Stimulated activated CD8-positive, alpha-beta memory T cell treated with anti-CD3 and anti-CD28 coated beads, Interleukin-12 subunit alpha, Interleukin-12 subunit beta, amount 100 ng/mL, for 1 hour (primary cell): Measurements from ENCODE around the gene HES4.
"Not testable (repeated sequence)": the region's sequence is repeated elsewhere in the genome, so short reads cannot be mapped to it uniquely, and the experiment has no call there.

Source experiments
- DNase-seq: peaks from one replicate; pipeline ENCODE4 v3.0.0-alpha.2; 2020; ENCODE audit warnings: low read depth

HES4 gene

DNA sequence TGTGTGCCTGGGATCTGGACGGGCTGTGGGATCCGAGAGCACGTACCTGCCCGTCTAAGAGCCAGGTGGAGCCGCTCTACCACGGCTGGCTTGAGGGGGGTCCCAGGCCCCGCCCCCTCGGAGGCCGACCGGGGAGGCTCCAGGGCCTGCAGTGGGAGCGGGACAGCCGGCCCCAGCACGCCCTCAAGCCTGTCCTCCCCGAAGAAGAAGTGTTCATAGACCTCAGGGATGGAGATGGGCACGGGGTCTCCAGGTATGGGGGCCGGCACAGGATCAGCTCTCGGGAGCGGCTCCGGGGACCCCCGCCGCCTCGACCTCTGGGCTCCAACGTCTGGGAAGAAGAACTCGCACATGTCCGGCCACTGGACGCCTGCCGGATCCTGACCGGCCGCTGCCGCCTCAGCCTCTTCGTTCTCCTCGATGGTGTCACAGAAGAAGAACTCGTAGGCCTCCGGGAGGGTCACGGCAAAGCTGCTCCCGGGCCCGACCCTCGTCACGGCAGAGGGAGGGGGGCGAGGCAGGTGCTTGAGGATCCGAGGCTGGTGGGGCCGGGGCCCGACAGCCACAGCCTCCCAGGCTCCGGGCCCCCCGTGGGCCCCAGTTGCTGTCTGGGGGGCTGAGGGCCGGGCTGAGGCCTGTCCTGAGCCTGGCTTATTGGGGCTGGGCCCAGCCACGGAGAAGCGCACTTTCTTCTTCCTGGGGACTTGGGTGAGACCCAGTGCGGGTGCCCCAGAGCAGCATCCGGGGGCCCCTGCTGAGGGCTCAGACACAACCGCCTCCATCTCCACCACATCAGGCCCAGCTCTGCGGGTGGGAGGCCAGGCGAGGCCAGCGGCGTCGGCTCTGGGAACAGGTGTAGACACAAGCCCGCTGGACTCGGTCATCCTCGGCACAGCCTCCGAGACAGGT lies 20.8 kb downstream of the HES4 start:
- no peak for DNase-seq

DNA sequence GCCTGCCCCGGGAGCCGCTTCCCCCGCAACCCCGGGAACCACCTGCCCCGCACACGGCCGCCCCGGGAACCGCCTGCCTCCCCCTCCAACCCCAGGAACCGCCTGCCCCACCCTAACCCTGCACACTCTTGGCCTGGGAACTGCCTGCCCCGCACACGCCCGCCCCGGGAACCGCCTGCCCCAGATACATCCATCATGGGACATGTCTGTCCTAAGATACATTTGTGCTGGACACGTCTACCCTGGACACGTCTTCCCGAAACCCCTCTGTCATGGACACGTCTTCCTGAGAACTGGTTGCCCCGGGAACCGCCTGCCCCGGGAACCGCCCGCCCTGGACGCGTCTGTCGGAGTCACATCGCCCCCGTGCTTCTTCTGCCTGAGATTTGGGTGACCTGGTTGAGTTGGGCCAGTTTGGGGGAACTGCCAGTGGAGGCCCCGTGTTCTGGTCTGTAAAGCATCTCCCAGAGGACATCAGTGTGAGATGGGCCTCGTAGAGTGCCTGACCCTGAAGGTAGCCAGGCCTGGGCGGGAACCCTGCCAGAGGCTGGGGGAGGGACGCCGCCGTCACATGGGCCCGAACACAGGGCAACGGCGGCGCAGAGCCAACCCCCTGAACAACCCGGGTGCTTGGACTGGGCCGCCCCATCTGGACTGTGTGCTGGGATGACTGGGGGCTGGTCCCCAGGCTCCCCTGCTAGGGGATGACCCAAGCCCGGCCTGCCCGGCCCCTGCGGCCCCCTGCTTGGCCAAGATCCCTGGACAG lies 21.6 kb downstream of the HES4 start:
- DNase-seq, result no peak

DNA sequence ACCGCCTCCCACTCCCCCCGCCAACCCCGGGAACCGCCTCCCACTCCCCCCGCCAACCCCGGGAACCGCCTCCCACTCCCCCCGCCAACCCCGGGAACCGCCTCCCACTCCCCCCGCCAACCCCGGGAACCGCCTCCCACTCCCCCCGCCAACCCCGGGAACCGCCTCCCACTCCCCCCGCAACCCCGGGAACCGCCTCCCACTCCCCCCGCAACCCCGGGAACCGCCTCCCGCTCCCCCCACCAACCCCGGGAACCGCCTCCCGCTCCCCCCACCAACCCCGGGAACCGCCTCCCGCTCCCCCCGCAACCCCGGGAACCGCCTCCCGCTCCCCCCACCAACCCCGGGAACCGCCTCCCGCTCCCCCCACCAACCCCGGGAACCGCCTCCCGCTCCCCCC lies 23.1 kb downstream of the HES4 start:
- not testable (repeated sequence) for DNase-seq

DNA sequence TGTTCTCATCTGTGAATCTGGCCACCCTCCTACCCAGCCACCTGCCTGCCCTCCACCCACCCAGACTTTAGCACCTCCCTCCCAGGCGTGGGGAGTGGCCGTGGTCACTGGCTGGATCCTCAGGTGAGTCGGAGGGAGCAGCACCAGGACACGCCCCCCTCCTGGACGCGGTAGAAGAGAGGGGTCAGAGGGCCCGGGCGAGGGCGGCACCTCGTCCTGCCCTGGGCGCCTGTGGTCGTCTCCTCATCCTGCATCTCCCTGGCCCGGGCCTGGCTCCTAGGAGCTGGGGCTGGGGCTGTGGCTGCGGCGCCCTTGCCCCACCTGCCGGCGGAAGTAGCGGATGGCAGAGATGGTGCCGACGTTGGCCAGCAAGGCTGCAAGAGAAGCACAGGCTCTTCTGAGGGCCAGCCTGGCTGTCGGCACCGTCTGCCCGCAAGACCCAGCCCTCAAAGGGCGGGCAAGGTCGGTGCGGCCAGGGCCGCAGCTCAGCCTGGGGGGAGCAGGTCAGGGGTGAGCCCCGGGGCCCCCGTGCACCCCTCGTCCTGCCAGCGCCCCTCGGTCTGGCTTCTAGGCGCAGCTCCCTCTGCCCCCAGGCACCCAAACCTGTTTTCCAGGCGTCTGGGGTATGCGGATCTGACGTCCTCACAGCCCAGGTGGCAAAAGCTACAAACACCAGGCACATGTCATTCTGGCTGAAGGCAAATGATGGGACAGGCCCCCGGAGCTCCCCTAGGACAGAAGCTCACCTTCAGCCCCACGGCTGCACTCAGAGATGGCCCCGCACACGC lies 23.8 kb downstream of the HES4 start:
- peak; percentile 48 for DNase-seq

DNA sequence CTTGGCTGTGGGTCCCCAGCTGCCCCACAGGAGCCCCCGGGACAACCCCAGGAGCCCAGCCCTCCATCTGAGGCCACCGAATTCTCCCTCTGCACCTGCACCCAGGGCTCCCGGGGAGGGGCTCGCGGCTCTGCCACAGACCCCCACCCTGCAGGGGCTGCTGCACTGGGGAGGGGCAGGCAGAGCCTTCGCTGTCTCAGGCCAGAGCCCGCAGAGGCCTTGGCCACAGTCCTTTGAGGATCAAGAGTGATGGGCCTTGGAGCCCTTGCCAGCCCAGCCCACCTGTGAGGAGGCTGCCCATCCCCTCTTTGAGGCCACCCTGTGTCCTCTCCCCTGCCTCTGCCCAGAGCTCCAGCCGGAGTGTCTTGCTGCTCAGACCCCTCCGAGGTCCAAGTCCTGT lies 24.5 kb downstream of the HES4 start:
- DNase-seq, result no peak

DNA sequence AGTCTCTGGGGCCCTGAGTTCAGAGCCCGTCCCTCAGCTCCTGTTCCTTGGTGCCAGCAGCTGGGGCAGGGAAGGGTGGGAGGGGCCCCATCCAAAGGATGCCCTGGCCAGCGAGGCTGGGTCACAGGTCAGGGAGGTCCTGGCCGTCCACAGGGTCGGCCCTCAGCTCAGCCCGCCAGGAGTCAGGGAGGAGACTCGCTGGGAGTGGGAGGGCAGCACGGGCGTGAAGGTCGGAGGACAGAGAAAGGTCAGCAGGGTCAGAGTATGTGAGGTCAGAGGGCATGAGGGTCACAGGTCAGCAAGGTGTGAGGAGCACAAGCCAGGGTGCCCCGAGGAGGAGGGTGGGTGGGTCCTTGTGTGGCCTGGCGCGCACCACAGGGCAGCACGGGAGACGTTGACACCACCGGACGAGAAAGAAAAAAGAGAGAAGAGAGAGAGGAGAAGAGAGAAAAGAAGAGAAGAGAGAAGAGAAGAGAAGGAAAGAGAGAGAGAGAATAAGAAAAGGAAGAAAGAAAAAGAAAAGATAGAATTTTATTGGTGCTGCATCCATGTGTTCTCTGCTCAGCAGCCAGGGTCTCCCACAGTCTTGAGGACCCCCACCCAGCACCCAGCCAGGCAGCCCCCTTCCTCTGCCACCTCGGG lies 25.1 kb downstream of the HES4 start:
- DNase-seq, result no peak

DNA sequence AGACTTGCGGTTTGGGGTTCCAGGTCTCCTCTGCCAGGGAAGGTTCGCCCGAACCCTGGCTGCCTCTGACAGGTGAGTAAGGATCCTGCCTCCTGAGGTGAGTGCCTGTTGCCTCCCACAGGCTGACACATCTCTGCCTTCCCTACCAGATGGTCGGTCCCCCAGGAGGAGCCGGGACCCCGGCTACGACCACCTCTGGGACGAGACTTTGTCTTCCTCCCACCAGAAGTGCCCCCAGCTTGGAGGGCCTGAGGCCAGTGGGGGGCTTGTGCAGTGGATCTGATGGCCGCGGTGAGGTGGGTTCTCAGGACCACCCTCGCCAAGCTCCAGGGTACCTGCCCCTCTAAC lies 25.6 kb downstream of the HES4 start:
- DNase-seq, result no peak

DNA sequence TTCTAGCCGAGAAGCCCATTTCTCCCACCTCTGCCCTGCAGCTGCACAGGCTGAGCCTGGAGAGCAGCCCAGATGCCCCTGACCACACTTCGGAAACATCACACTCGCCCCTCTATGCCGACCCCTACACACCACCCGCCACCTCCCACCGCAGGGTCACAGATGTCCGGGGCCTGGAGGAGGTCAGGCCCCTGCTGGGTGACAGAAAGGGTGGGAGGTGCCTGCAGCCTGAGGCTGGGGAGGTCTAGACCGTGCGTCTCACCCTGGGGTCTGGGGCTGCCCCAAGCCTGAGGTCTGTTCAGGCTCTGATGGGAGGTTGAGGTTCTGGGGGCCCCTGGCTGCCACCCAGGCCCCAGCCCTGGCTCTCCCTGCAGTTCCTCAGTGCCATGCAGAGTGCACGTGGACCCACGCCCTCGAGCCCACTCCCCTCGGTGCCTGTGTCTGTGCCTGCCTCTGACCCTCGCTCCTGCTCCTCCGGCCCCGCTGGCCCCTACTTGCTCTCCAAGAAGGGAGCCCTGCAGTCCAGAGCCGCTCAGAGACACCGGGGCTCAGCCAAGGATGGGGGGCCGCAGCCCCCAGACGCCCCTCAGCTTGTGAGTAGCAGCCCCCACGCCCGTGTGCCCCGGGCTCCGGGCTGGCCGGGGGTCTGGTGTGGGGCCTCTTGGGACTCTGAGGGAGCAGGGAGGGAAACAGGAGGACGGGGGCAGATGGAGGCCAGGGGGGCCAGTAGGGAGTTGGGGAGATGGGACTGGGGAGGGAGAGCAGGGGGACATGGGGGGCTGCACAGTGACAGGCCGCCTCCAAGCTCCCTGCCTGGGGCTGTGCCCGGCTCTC lies 26.2 kb downstream of the HES4 start:
- no peak for DNase-seq

DNA sequence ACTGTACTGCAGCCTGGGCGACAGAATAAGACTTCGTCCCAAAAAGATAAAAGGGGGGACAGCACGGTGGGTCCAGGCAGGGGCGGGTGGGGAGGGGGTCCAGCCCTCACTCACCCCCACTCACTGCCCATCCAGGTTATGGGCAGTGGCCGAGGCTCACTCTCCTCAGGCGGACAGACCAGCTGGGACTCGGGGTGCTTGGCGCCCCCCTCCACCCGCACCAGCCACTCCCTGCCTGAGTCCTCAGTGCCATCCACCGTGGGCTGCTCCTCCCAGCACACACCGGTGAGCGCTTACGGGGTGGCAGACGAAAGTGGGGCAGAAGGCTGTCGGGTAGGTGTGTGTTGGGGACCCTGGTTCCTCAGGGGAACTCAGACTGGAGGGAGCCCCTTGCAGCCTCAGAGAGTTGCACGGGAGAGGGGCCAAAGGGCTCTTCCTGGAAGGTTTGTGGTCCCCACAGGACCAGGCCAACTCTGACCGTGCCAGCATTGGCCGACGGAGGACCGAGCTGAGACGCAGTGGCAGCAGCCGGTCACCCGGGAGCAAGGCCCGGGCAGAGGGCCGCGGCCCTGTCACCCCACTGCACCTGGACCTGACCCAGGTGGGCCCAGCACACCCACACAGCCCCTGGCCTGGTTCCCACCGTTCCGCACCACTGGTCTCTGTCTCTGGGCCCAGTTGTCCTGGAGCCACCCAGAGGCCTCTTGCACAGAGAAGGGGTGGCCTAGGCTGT lies 27.0 kb downstream of the HES4 start:
- DNase-seq, result no peak

DNA sequence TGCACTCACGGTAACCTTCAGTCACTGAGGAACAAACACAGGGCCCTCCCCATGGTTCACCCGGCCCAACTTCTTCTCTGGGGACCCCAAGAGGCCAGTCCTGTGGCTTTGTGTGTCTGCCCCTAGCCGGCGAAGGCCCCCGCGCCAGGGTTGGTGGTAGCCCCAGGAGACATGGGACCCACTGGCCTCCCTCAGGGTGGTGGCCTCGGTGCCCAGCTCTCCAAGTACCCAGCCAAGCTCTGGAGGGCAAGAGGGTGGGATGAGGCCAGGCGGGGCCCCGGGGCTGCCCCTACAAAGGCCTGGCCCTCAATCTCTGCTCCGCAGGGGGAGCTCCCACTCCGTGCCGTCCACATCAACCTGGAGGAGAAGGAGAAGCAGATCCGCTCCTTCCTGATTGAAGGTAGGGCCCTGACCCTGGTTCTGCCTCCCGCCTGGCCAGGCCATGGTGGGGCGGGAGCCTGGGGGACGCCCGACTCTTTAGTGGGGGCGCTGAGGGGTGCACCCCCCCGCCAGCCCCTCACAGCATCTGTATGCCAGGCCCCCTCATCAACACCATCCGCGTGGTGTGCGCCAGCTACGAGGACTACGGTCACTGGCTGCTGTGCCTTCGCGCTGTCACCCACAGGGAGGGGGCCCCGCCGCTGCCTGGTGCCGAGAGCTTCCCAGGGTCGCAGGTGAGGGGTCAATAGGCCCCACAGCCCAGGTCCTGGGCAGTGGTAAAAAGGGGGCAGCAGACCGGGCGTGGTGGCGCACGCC lies 28.0 kb downstream of the HES4 start:
- no peak for DNase-seq

DNA sequence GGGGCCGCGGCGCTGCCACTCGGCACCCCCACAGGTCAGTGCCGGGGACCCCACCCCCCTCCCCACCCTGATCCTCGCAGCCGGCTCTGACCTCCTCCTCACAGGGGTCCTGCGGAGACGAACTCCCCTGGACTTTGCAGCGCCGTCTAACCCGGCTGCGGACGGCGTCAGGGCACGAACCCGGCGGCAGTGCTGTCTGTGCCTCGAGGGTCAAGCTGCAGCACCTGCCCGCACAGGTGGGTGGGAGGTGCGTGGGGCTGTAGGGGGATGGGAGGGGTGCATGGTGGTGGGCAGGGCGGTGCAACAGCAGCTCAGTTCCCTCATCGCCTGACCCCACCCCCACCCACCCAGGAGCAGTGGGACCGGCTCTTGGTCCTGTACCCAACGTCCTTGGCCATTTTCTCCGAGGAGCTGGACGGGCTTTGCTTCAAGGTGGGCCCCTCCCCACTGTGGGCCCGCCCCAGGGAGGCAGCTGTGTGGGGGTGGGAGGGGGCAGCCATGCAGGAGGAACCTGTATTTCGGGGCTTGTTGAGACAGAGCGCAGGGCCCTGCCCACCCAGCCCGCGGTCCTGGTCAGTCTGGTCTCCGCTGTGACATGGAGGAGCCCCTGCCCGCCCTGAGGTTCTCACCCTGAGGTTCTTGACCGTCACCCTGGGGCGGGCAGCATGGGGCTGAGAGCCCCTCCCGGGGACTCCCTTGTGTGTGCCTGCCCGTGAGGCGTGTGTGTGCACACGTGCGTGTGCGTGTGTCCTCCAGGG lies 28.7 kb downstream of the HES4 start:
- no peak for DNase-seq

DNA sequence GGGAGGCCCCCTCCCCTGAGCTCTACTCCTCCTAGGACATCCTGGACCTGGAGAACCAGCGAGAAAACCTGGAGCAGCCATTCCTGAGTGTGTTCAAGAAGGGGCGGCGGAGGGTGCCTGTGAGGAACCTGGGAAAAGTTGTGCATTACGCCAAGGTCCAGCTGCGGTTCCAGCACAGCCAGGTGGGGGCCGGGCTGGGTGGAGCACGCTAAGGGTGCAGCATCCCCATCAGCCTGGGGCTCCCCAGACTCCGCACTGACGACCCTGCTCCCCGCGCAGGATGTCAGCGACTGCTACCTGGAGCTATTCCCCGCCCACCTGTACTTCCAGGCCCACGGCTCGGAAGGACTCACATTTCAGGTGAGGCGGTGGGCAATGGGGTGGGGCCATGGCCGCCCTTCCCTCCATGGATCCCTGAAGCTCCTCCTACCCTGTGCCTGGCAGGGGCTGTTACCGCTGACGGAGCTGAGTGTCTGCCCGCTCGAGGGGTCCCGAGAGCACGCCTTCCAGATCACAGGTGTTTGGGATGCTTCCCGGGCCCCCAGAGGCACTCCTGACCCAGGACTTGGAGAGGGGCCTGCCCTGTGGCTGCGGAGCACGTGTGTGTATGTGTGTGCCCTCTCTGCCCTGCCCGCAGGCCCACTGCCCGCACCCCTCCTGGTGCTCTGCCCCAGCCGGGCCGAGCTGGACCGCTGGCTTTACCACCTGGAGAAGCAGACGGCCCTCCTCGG lies 29.5 kb downstream of the HES4 start:
- DNase-seq, result no peak

DNA sequence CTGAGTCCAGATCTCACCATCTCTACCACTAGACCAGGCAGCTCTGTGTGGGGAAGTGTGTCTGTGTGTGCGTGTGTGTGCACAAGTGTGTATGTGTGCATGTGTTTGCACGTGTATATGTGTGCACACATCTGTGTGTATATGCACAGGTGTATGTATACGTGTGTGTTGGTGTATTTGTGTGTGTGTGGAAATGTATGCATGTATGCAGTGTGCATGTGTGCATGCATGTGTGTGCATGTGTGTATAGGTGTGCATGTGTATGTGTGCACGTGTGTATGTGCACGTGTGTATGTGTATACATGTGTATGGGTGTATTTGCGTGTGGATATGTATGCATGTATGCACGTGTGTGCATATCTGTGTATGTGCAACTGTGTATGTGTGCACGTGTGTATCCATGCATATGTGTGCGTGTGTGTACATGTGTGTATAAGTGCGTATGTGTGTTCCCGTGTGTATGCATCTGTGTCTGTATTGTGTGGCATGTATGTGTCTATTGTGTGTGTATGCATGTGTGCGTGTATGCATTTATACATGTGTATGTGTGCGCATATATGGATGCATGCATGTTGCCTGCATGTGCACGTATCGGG lies 30.5 kb downstream of the HES4 start:
- no peak for DNase-seq

DNA sequence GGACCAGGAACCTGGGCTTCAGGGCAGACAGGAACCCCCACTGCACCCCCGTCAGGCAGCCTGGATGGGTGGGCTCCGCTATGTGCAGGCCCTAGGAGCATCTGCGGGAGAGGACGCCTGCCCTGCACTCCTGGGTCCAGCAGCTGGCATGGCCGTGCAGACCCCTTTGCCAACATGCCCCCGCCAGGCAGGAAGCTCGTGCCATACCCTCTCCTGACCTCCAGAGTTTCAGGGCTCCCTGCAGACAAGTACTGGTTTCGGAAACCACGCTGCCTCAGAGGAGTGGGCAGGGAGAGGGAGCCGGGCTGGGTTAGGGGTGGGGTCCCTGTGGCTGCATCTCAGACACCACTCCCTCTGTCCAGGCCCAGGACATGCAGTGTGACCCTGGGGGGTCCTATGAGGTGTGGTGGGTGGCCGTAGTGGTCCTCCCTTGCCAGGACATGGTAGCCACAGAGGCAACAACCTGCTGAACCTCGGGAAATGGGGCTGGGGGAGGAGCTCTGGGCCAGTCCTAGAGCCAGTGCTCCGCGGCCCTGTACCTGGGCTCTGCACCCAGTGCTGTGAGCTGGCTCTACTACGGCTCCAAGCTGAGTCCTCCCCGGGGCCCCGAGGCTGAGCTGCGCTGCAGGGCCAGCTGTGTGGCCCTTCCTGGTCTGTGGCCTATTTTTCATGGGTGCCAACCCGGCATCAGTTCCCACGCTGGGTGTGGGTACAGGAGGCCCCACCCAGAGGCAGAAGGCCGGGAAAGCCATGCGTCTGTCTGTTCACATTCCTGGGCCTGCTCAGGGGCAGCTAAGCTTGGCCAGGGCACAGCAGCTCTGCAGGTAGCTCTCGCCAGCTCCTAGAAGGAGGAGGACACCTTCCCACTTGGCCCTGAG lies 32.2 kb downstream of the HES4 start:
- DNase-seq, result no peak

DNA sequence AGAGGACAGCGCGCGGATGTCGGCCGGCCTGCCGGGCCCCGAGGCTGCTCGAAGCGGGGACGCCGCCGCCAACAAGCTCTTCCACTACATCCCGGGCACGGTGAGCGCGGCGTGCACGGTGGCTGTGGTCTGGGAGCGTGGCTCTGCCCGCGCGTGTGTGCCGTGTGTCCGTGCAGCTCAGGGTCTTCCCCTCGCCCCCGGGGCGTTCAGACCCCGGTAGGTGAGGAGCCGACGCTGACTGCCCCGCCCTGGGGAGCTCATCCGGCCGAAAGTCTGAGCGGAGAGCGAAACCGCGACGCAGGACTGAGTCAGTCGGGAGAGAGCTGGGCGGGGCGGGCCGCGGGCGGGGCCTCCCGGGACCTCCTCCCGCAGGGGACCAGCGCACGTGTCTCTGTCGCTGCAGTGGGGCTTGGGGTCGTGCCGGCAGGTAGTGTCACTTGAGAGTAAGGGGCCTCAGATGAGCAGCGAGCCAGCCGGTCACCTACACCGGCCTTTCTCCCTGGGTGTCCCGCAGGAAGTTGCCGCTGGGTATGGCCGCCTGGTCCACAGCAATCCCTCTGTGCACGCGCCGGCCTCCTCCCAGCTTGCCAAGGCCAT lies 33.1 kb downstream of the HES4 start:
- DNase-seq, result peak; percentile 73

DNA sequence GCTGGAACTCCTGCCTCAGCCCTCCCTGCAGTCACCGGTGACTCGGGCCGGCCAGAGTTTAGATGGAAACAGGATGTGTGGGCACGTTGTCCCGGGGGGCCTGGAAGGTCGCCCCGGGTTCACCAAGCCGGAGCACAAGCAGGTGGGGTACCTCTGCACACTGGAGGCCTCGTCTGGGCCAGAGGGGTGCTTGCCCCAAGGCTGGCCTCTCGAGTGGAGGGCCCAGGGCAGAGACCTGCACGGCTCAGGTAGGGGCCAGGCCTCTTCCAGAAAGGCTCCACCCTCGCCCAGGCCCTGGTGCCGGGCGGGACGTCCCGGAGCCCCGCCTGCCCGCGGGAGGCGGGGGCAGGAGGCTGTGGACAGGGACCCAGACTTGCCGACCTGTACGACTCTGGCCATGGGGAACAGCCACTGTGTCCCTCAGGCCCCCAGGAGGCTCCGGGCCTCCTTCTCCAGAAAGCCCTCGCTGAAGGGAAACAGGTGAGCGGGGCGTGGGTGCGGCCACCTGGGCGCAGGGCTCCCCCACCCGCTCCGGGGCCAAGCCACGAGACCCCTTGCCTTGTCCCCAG lies 33.7 kb downstream of the HES4 start, which contains the start of gene PLEKHN1:
Gene PLEKHN1 (plus strand): TSS at position 348 of the 569 bp plus-strand sequence. CDS start 50 bp downstream, at position 398.
- DNase-seq, result no peak
